H1 (cell line): ENCODE data around the gene TBC1D32. TPM values are rescaled to one million over a fixed set of nuclear protein-coding genes. Genes with fewer than 3 reads are reported as not detected.
"Not testable (repeated sequence)": the region's sequence is repeated elsewhere in the genome, so short reads cannot be mapped to it uniquely, and the experiment has no call there.

Source experiments
- CTCF ChIA-PET: fragments of 300-600 bp; sonication (Branson Sonifier 250); formaldehyde crosslinking; loops from one replicate; lab custom pipeline; 2021; ENCODE audit not compliant: partially characterized antibody; lab: Charles Lee
- POLR2A ChIA-PET: fragments of 300-600 bp; sonication (Branson Sonifier 250); formaldehyde crosslinking; loops from one replicate; lab custom pipeline; 2021; ENCODE audit warnings: inconsistent platforms; ENCODE audit not compliant: partially characterized antibody; lab: Charles Lee
- DNase-seq, 2 experiments: peaks; one replicate each; pipeline versions ENCODE4 v3.0.0 to v3.0.0-alpha.2; 2010 to 2022; ENCODE audit warnings: low spot score in 2 of 2, low read depth in 1 of 2, mixed read lengths in 1 of 2
- FAIRE-seq: peaks from 2 replicates; lab custom pipeline; 2011; peaks lifted over from hg19 to GRCh38; lab: Jason Lieb, UNC
- H2AFZ ChIP-seq: 2 replicates; pipeline ENCODE4 v1.8.1; 2012; ENCODE audit warnings: low read length, inconsistent platforms
- H2AK5ac ChIP-seq: 2 replicates; pipeline ENCODE4 v1.6.1; 2013; ENCODE audit warnings: low read depth, low read length
- H2BK120ac ChIP-seq: replicated peaks from 2 replicates; pipeline ENCODE3; 2013; ENCODE audit warnings: low read depth, low read length, inconsistent platforms
- H2BK12ac ChIP-seq: 2 replicates; pipeline ENCODE4 v1.6.1; 2013; ENCODE audit warnings: low read depth, low read length
- H2BK15ac ChIP-seq: 2 replicates; pipeline ENCODE4 v1.6.1; 2013; ENCODE audit warnings: low read length
- H2BK20ac ChIP-seq: 2 replicates; pipeline ENCODE4 v1.6.1; 2013; ENCODE audit warnings: low read length
- H2BK5ac ChIP-seq: 2 replicates; pipeline ENCODE4 v1.6.1; 2013; ENCODE audit warnings: low read depth, low read length
- H3K14ac ChIP-seq: 2 replicates; pipeline ENCODE4 v1.6.1; 2013; ENCODE audit warnings: inconsistent platforms; ENCODE audit not compliant: insufficient read length
- H3K18ac ChIP-seq: 2 replicates; pipeline ENCODE4 v1.6.1; 2013; ENCODE audit warnings: low read length; ENCODE audit errors: extremely low read depth
- H3K23ac ChIP-seq: 2 replicates; pipeline ENCODE4 v1.6.1; 2013; ENCODE audit warnings: inconsistent platforms; ENCODE audit not compliant: insufficient read length
- H3K23me2 ChIP-seq: 2 replicates; pipeline ENCODE4 v1.6.1; 2013; ENCODE audit warnings: low read depth, low read length
- H3K27ac ChIP-seq: 2 replicates; pipeline ENCODE4 v1.6.1; 2011; ENCODE audit warnings: low read depth, low read length, inconsistent platforms
- H3K27me3 ChIP-seq, 4 experiments: replicated peaks in 1 of 4; 1 replicate in 1 of 4; 2 replicates in 3 of 4; pipeline versions ENCODE4 v1.6.1 to v1.8.1; 2011 to 2013; ENCODE audit warnings: low read length in 3 of 4, mild to moderate bottlenecking in 3 of 4, inconsistent platforms in 2 of 4, mixed read lengths in 2 of 4, moderate library complexity in 1 of 4; ENCODE audit not compliant: control insufficient read depth in 3 of 4, insufficient read depth in 3 of 4; ENCODE audit errors: extremely low read depth in 1 of 4
- H3K36me3 ChIP-seq, 4 experiments: 2 replicates each; pipeline versions ENCODE4 v1.6.1 to v1.8.1; 2011 to 2013; ENCODE audit warnings: mild to moderate bottlenecking in 4 of 4, low read length in 3 of 4, moderate library complexity in 2 of 4, control low read depth in 1 of 4, inconsistent platforms in 1 of 4; ENCODE audit not compliant: insufficient read depth in 4 of 4, control insufficient read depth in 2 of 4
- H3K4ac ChIP-seq: replicated peaks from 2 replicates; pipeline ENCODE3; 2013; ENCODE audit warnings: low read length, low read depth, mixed read lengths, inconsistent platforms; ENCODE audit not compliant: insufficient read length
- H3K4me1 ChIP-seq, 4 experiments: replicated peaks in 1 of 4; 1 replicate in 1 of 4; 2 replicates in 3 of 4; pipeline versions ENCODE4 v1.6.1 to v1.8.1; 2011 to 2013; ENCODE audit warnings: low read length in 3 of 4, inconsistent platforms in 2 of 4, mixed read lengths in 1 of 4; ENCODE audit not compliant: insufficient read depth in 4 of 4, control insufficient read depth in 3 of 4
- H3K4me2 ChIP-seq, 2 experiments: 2 replicates each; pipeline versions ENCODE4 v1.6.1 to v1.8.1; 2011 to 2013; ENCODE audit warnings: low read depth in 2 of 2, low read length in 2 of 2, control low read depth in 1 of 2, inconsistent platforms in 1 of 2, mild to moderate bottlenecking in 1 of 2; ENCODE audit not compliant: insufficient read depth in 1 of 2
- H3K4me3 ChIP-seq, 4 experiments: fragments of 200-600, 300-600 bp in 1 of 4; sonication (generic), shearing (Covaris generic), sonication (Bioruptor Twin) in 1 of 4; 2 replicates each; pipeline versions ENCODE4 v1.5.1 to v1.8.1; 2011 to 2016; ENCODE audit warnings: low read length in 4 of 4, low read depth in 3 of 4, control low read depth in 2 of 4, inconsistent platforms in 2 of 4, mild to moderate bottlenecking in 2 of 4, mixed read lengths in 1 of 4, moderate library complexity in 1 of 4; ENCODE audit not compliant: insufficient read depth in 2 of 4; ENCODE audit errors: extremely low read depth in 1 of 4
- H3K56ac ChIP-seq: replicated peaks from 2 replicates; pipeline ENCODE3; 2013; ENCODE audit warnings: low read depth, mild to moderate bottlenecking, mixed read lengths, low read length, inconsistent platforms; ENCODE audit not compliant: insufficient read length
- H3K79me1 ChIP-seq: 2 replicates; pipeline ENCODE4 v1.6.1; 2013; ENCODE audit warnings: low read depth, low read length, control low read depth
- H3K79me2 ChIP-seq, 2 experiments: 2 replicates each; pipeline versions ENCODE4 v1.6.1 to v1.8.1; 2012 to 2013; ENCODE audit warnings: low read length in 2 of 2, mild to moderate bottlenecking in 2 of 2, inconsistent platforms in 1 of 2; ENCODE audit not compliant: insufficient read depth in 2 of 2, control insufficient read depth in 1 of 2
- H3K9ac ChIP-seq, 4 experiments: replicated peaks in 1 of 4; 1 replicate in 1 of 4; 2 replicates in 3 of 4; pipeline versions ENCODE4 v1.6.1 to v1.8.1; 2011 to 2013; ENCODE audit warnings: low read depth in 3 of 4, low read length in 3 of 4, control low read depth in 2 of 4, mild to moderate bottlenecking in 2 of 4, moderate library complexity in 2 of 4, inconsistent platforms in 1 of 4; ENCODE audit errors: extremely low read depth in 1 of 4
- H3K9me3 ChIP-seq, 2 experiments: 2 replicates each; pipeline versions ENCODE4 v1.6.1 to v1.8.1; 2012 to 2013; ENCODE audit warnings: mild to moderate bottlenecking in 2 of 2, moderate library complexity in 2 of 2, control low read depth in 1 of 2, inconsistent platforms in 1 of 2, low read depth in 1 of 2, low read length in 1 of 2, mixed read lengths in 1 of 2; ENCODE audit not compliant: insufficient read depth in 2 of 2
- H4K20me1 ChIP-seq, 2 experiments: replicated peaks in 1 of 2; 2 replicates each; pipeline versions ENCODE3 to v1.8.1; 2011 to 2013; ENCODE audit warnings: inconsistent platforms in 2 of 2, low read length in 2 of 2, mild to moderate bottlenecking in 1 of 2; ENCODE audit not compliant: insufficient read depth in 2 of 2, control insufficient read depth in 1 of 2
- H4K5ac ChIP-seq: 2 replicates; pipeline ENCODE4 v1.6.1; 2013; ENCODE audit warnings: low read length, low read depth, mixed read lengths, inconsistent platforms; ENCODE audit not compliant: insufficient read length
- H4K8ac ChIP-seq: 2 replicates; pipeline ENCODE4 v1.8.0; 2013; ENCODE audit warnings: mild to moderate bottlenecking, moderate library complexity, low read length, inconsistent platforms; ENCODE audit not compliant: insufficient read depth; ENCODE audit errors: extremely low read depth
- H4K91ac ChIP-seq: replicated peaks from 2 replicates; pipeline ENCODE3; 2013; ENCODE audit warnings: low read length, mixed read lengths, inconsistent platforms; ENCODE audit not compliant: insufficient read length
- WGBS, 2 experiments: shearing (Covaris generic) in 1 of 2; methylation state at CpG; one replicate each; pipeline versions ENCODE4 v1.1.6 to v1.1.7; 2013 to 2015; ENCODE audit warnings: low lambda C conversion rate in 2 of 2, mixed read lengths in 2 of 2, inconsistent platforms in 1 of 2, low coverage in 1 of 2, missing lambda C conversion rate in 1 of 2; ENCODE audit not compliant: insufficient replicate concordance in 2 of 2, insufficient coverage in 1 of 2, insufficient read length in 1 of 2; ENCODE audit errors: extremely low coverage in 1 of 2, missing lambda C conversion rate in 1 of 2; 5-methylcytosine and 5-hydroxymethylcytosine counted together
- polyA plus RNA-seq, 7 experiments: library from polyadenylated mRNA; depleted of rRNA in 3 of 7; stranded (reverse) in 5 of 7; unstranded in 2 of 7; fragments of >200 nt in 5 of 7; fragments of 200-250 nt in 2 of 7; gene quantifications; 1 replicate in 5 of 7; 2 replicates in 1 of 7; 4 replicates in 1 of 7; pipeline versions ENCODE4 v1.2.1 to v1.2.3, GENCODE V29; 2011 to 2013; ENCODE audit warnings: missing spikeins in 2 of 7, mixed read lengths in 2 of 7
- total RNA-seq: library from RNA; stranded (reverse); fragmentation: NEBNext Ultra II Directional; extraction: Animal tissue kit (Norgen Biotek cat#: 25700); gene quantifications from 2 replicates; pipeline ENCODE4 v1.2.1, GENCODE V29; 2021

Gene TBC1D32
- total and polyA plus RNA-seq, 2 of the 8 experiments (the other 6 are each of a cell fraction or from before 2014, with no cell fraction given), result 5.3 to 7.1 TPM

GRCh38 chr6:121213341-121213740 lies 120.9 kb downstream of the TBC1D32 start:
- CTCF ChIA-PET, result interaction anchor here (2.3 kb wide), 1 partner anchor 9 kb away, joined by 5 read pairs; no protein-coding TSS in a partner anchor

More at GRCh38 chr6:121213341-121213740, 120.9 kb downstream of the TBC1D32 start:
- H2BK15ac ChIP-seq, H3K9ac ChIP-seq, H3K4me3 ChIP-seq, H3K27me3 ChIP-seq, H3K4me2 ChIP-seq, H3K4ac ChIP-seq, H2BK120ac ChIP-seq, H4K20me1 ChIP-seq, H3K79me1 ChIP-seq, H2AFZ ChIP-seq, H2AK5ac ChIP-seq, H3K27ac ChIP-seq, H3K23me2 ChIP-seq, DNase-seq, H3K56ac ChIP-seq, H3K36me3 ChIP-seq, H3K14ac ChIP-seq, H4K8ac ChIP-seq, H2BK5ac ChIP-seq, H4K91ac ChIP-seq, H3K18ac ChIP-seq, H3K4me1 ChIP-seq, H3K9me3 ChIP-seq, POLR2A ChIA-PET, H2BK12ac ChIP-seq, H2BK20ac ChIP-seq, H4K5ac ChIP-seq, H3K79me2 ChIP-seq, H3K23ac ChIP-seq, FAIRE-seq: not testable (repeated sequence)
- WGBS, 2 experiments, result 93% methylated on average over 2 of the region's 2 CpGs; no CpG with 5 or more reads in 1 of the 2 experiments
